Epithelial cell of esophagus (primary cell): ENCODE data around the gene TRIM14.
"Not testable (repeated sequence)": the region's sequence is repeated elsewhere in the genome, so short reads cannot be mapped to it uniquely, and the experiment has no call there.

Experiments used
- DNase-seq: peaks from one replicate; pipeline ENCODE4 v3.0.0; 2010; ENCODE audit warnings: low read depth
- H3K4me3 ChIP-seq: 2 replicates; pipeline ENCODE4 v1.5.1; 2011; ENCODE audit warnings: mild to moderate bottlenecking, low read length, control low read depth
- TF ChIP-seq, protein P1 (sequence below): IDR thresholded peaks from 2 replicates; pipeline ENCODE4 v1.5.1; 2011; ENCODE audit warnings: low read depth, mild to moderate bottlenecking, low read length, control low read depth, inconsistent platforms; ENCODE audit not compliant: insufficient read depth; ENCODE audit errors: missing control alignments

The TRIM14 gene

DNA sequence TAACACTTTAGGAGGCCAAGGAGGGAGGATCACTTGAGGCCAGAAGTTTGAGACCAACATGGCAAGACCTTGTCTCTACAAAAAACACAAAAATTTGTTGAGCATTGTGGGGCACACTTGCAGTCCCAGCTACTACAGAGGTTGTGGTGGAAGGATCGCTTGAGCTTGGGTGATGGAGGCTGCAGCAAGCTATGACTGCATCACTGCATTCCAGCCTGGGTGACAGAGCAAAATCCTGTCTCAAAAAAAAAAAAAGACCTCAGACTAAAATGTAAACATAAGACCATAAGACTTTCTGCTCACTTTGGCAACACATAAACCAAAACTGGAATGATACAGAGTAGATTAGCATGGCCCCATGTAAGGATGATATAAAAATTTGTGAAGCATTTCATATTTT, 87.1 kb downstream of the TRIM14 start:
- no peak overlapping the region for H3K4me3 ChIP-seq
- TF ChIP-seq, protein P1, sequence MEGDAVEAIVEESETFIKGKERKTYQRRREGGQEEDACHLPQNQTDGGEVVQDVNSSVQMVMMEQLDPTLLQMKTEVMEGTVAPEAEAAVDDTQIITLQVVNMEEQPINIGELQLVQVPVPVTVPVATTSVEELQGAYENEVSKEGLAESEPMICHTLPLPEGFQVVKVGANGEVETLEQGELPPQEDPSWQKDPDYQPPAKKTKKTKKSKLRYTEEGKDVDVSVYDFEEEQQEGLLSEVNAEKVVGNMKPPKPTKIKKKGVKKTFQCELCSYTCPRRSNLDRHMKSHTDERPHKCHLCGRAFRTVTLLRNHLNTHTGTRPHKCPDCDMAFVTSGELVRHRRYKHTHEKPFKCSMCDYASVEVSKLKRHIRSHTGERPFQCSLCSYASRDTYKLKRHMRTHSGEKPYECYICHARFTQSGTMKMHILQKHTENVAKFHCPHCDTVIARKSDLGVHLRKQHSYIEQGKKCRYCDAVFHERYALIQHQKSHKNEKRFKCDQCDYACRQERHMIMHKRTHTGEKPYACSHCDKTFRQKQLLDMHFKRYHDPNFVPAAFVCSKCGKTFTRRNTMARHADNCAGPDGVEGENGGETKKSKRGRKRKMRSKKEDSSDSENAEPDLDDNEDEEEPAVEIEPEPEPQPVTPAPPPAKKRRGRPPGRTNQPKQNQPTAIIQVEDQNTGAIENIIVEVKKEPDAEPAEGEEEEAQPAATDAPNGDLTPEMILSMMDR = no peak
- DNase-seq = no peak

- TF ChIP-seq, protein P1 = no peak
- DNase-seq = no peak
- H3K4me3 ChIP-seq = no peak overlapping the region
Measured at GRCh38 chr9:98031169-98031568, 87.9 kb downstream of the TRIM14 start.

GRCh38 chr9:98024702-98025101, 94.3 kb downstream of the TRIM14 start:
- TF ChIP-seq, protein P1 = no peak
- no peak overlapping the region for H3K4me3 ChIP-seq
- no peak for DNase-seq

DNA sequence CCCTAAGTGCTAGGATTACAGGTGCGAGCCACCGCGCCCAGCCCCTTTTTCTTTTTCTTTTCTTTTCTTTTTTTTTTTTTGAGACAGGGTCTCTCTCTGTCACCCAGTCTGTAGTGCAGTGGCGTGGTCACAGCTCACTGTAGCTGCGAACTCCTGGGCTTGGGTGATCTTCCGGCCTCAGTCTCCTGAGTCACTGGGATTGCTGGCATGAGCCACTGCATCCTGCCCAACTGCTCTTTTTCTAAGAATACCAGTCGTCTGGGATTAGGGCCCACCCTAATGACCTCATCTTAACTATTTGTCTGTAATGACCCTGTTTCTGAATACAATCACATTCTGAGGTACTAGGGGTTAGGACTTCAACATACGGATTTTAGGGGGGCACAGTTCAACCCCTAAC, 96.6 kb downstream of the TRIM14 start:
- no peak overlapping the region for H3K4me3 ChIP-seq
- TF ChIP-seq, protein P1 = no peak
- DNase-seq = no peak

DNA sequence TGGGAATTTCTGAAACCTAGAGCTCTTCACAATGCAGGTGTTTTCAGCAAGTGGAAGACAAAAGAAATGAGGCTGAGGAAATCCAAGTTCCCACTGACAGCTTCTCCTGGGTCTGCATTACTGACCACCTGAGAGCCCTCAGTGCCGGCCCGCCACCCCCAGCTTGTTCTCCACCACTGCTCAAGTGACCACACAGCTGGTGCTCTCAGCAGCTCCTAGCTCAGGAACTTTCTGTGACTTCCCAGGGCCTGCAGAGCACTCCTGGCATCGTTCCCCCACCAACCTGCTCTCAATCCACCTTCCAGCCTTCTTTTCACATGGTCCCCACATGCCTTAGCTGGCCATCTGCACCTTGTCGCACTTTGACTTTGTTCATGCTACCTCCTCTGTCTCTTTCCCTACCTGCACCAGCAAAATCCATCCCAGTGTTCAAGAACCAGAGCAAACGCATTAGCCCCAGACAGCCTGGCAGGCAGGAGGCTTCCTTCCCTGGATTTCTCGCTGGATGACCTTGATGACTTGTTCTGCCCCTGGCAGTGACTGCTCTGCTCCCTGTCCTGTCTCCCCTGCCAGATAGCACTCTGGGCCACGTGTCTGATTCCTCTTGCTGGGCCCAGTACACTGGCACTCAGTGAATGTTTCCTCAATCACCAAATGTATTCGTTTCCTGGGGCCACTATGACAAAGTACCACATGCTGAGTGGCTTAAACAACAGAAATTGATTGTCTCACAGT, 97.5 kb downstream of the TRIM14 start:
- TF ChIP-seq, protein P1 = no peak
- no peak for DNase-seq
- H3K4me3 ChIP-seq = no peak overlapping the region

DNA sequence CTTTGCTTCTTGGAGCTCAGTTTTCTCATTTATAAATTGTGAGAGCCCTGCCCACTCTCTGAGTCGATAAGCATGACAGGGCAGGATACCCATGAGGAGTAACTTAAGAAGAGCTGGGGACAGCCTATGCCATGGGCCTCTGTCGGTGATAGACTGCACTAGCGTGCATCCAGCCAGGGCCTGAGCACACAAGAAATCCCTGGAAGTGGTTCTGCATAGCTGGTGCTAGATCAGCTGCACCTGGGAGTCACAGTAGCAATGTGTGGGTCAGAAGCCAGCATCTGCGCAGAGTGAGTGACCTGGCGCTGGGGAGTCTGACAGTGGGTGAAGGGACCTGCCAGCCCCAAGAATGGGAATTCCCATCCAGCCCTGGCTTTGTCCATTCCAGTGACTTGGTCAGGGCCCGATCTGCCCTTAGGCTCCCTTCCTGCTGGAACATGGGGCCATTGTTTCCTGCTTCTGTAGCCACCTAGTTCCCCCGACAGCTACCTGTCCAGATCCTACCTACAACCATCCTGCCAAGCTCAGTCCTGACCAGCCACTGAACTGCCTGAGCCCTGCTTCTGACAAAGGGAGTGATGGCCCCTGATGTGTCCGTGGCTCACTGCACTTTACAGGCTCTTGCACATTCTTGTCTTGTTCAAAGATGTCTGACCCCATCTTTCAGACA, 98.4 kb downstream of the TRIM14 start:
- TF ChIP-seq, protein P1 = no peak
- no peak overlapping the region for H3K4me3 ChIP-seq
- no peak for DNase-seq

DNA sequence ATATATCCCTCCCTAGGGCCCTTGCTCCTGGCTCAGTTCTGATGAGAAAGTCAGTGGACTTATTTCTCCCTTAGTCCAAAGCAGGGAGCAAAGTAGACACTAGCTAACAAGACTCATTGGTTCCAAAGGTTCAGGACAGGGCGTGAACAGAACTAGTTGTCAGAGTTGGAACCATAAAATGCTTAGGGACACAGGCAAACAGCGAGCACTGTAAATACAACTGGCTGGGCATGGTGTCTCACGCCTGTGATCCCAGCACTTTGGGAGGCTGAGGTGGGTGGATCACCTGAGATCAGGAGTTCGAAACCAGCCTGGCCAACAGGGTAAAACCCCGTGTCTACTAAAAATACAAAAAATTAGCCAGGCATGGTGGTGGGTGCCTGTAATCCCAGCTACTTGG, 99.2 kb downstream of the TRIM14 start:
- not testable (repeated sequence) for DNase-seq, H3K4me3 ChIP-seq
